H1 (cell line): ENCODE results near the gene BRD4. TPM values are rescaled to one million over a fixed set of nuclear protein-coding genes. Genes with fewer than 3 reads are reported as not detected.

Experiments used
- CTCF ChIA-PET: fragments of 300-600 bp; sonication (Branson Sonifier 250); formaldehyde crosslinking; loops from one replicate; lab custom pipeline; 2021; ENCODE audit not compliant: partially characterized antibody; lab: Charles Lee
- POLR2A ChIA-PET: fragments of 300-600 bp; sonication (Branson Sonifier 250); formaldehyde crosslinking; loops from one replicate; lab custom pipeline; 2021; ENCODE audit warnings: inconsistent platforms; ENCODE audit not compliant: partially characterized antibody; lab: Charles Lee
- DNase-seq, 2 experiments: peaks; one replicate each; pipeline versions ENCODE4 v3.0.0 to v3.0.0-alpha.2; 2010 to 2022; ENCODE audit warnings: low spot score in 2 of 2, low read depth in 1 of 2, mixed read lengths in 1 of 2
- FAIRE-seq: peaks from 2 replicates; lab custom pipeline; 2011; peaks lifted over from hg19 to GRCh38; lab: Jason Lieb, UNC
- H2AFZ ChIP-seq: 2 replicates; pipeline ENCODE4 v1.8.1; 2012; ENCODE audit warnings: low read length, inconsistent platforms
- H2AK5ac ChIP-seq: 2 replicates; pipeline ENCODE4 v1.6.1; 2013; ENCODE audit warnings: low read depth, low read length
- H2BK120ac ChIP-seq: replicated peaks from 2 replicates; pipeline ENCODE3; 2013; ENCODE audit warnings: low read depth, low read length, inconsistent platforms
- H2BK12ac ChIP-seq: 2 replicates; pipeline ENCODE4 v1.6.1; 2013; ENCODE audit warnings: low read depth, low read length
- H2BK15ac ChIP-seq: 2 replicates; pipeline ENCODE4 v1.6.1; 2013; ENCODE audit warnings: low read length
- H2BK20ac ChIP-seq: 2 replicates; pipeline ENCODE4 v1.6.1; 2013; ENCODE audit warnings: low read length
- H2BK5ac ChIP-seq: 2 replicates; pipeline ENCODE4 v1.6.1; 2013; ENCODE audit warnings: low read depth, low read length
- H3K14ac ChIP-seq: 2 replicates; pipeline ENCODE4 v1.6.1; 2013; ENCODE audit warnings: inconsistent platforms; ENCODE audit not compliant: insufficient read length
- H3K18ac ChIP-seq: 2 replicates; pipeline ENCODE4 v1.6.1; 2013; ENCODE audit warnings: low read length; ENCODE audit errors: extremely low read depth
- H3K23ac ChIP-seq: 2 replicates; pipeline ENCODE4 v1.6.1; 2013; ENCODE audit warnings: inconsistent platforms; ENCODE audit not compliant: insufficient read length
- H3K23me2 ChIP-seq: 2 replicates; pipeline ENCODE4 v1.6.1; 2013; ENCODE audit warnings: low read depth, low read length
- H3K27ac ChIP-seq: 2 replicates; pipeline ENCODE4 v1.6.1; 2011; ENCODE audit warnings: low read depth, low read length, inconsistent platforms
- H3K27me3 ChIP-seq, 4 experiments: replicated peaks in 1 of 4; 1 replicate in 1 of 4; 2 replicates in 3 of 4; pipeline versions ENCODE4 v1.6.1 to v1.8.1; 2011 to 2013; ENCODE audit warnings: low read length in 3 of 4, mild to moderate bottlenecking in 3 of 4, inconsistent platforms in 2 of 4, mixed read lengths in 2 of 4, moderate library complexity in 1 of 4; ENCODE audit not compliant: control insufficient read depth in 3 of 4, insufficient read depth in 3 of 4; ENCODE audit errors: extremely low read depth in 1 of 4
- H3K36me3 ChIP-seq, 4 experiments: 2 replicates each; pipeline versions ENCODE4 v1.6.1 to v1.8.1; 2011 to 2013; ENCODE audit warnings: mild to moderate bottlenecking in 4 of 4, low read length in 3 of 4, moderate library complexity in 2 of 4, control low read depth in 1 of 4, inconsistent platforms in 1 of 4; ENCODE audit not compliant: insufficient read depth in 4 of 4, control insufficient read depth in 2 of 4
- H3K4ac ChIP-seq: replicated peaks from 2 replicates; pipeline ENCODE3; 2013; ENCODE audit warnings: low read length, low read depth, mixed read lengths, inconsistent platforms; ENCODE audit not compliant: insufficient read length
- H3K4me1 ChIP-seq, 4 experiments: replicated peaks in 1 of 4; 1 replicate in 1 of 4; 2 replicates in 3 of 4; pipeline versions ENCODE4 v1.6.1 to v1.8.1; 2011 to 2013; ENCODE audit warnings: low read length in 3 of 4, inconsistent platforms in 2 of 4, mixed read lengths in 1 of 4; ENCODE audit not compliant: insufficient read depth in 4 of 4, control insufficient read depth in 3 of 4
- H3K4me2 ChIP-seq, 2 experiments: 2 replicates each; pipeline versions ENCODE4 v1.6.1 to v1.8.1; 2011 to 2013; ENCODE audit warnings: low read depth in 2 of 2, low read length in 2 of 2, control low read depth in 1 of 2, inconsistent platforms in 1 of 2, mild to moderate bottlenecking in 1 of 2; ENCODE audit not compliant: insufficient read depth in 1 of 2
- H3K4me3 ChIP-seq, 4 experiments: fragments of 200-600, 300-600 bp in 1 of 4; sonication (generic), shearing (Covaris generic), sonication (Bioruptor Twin) in 1 of 4; 2 replicates each; pipeline versions ENCODE4 v1.5.1 to v1.8.1; 2011 to 2016; ENCODE audit warnings: low read length in 4 of 4, low read depth in 3 of 4, control low read depth in 2 of 4, inconsistent platforms in 2 of 4, mild to moderate bottlenecking in 2 of 4, mixed read lengths in 1 of 4, moderate library complexity in 1 of 4; ENCODE audit not compliant: insufficient read depth in 2 of 4; ENCODE audit errors: extremely low read depth in 1 of 4
- H3K56ac ChIP-seq: replicated peaks from 2 replicates; pipeline ENCODE3; 2013; ENCODE audit warnings: low read depth, mild to moderate bottlenecking, mixed read lengths, low read length, inconsistent platforms; ENCODE audit not compliant: insufficient read length
- H3K79me1 ChIP-seq: 2 replicates; pipeline ENCODE4 v1.6.1; 2013; ENCODE audit warnings: low read depth, low read length, control low read depth
- H3K79me2 ChIP-seq, 2 experiments: 2 replicates each; pipeline versions ENCODE4 v1.6.1 to v1.8.1; 2012 to 2013; ENCODE audit warnings: low read length in 2 of 2, mild to moderate bottlenecking in 2 of 2, inconsistent platforms in 1 of 2; ENCODE audit not compliant: insufficient read depth in 2 of 2, control insufficient read depth in 1 of 2
- H3K9ac ChIP-seq, 4 experiments: replicated peaks in 1 of 4; 1 replicate in 1 of 4; 2 replicates in 3 of 4; pipeline versions ENCODE4 v1.6.1 to v1.8.1; 2011 to 2013; ENCODE audit warnings: low read depth in 3 of 4, low read length in 3 of 4, control low read depth in 2 of 4, mild to moderate bottlenecking in 2 of 4, moderate library complexity in 2 of 4, inconsistent platforms in 1 of 4; ENCODE audit errors: extremely low read depth in 1 of 4
- H3K9me3 ChIP-seq, 2 experiments: 2 replicates each; pipeline versions ENCODE4 v1.6.1 to v1.8.1; 2012 to 2013; ENCODE audit warnings: mild to moderate bottlenecking in 2 of 2, moderate library complexity in 2 of 2, control low read depth in 1 of 2, inconsistent platforms in 1 of 2, low read depth in 1 of 2, low read length in 1 of 2, mixed read lengths in 1 of 2; ENCODE audit not compliant: insufficient read depth in 2 of 2
- H4K20me1 ChIP-seq, 2 experiments: replicated peaks in 1 of 2; 2 replicates each; pipeline versions ENCODE3 to v1.8.1; 2011 to 2013; ENCODE audit warnings: inconsistent platforms in 2 of 2, low read length in 2 of 2, mild to moderate bottlenecking in 1 of 2; ENCODE audit not compliant: insufficient read depth in 2 of 2, control insufficient read depth in 1 of 2
- H4K5ac ChIP-seq: 2 replicates; pipeline ENCODE4 v1.6.1; 2013; ENCODE audit warnings: low read length, low read depth, mixed read lengths, inconsistent platforms; ENCODE audit not compliant: insufficient read length
- H4K8ac ChIP-seq: 2 replicates; pipeline ENCODE4 v1.8.0; 2013; ENCODE audit warnings: mild to moderate bottlenecking, moderate library complexity, low read length, inconsistent platforms; ENCODE audit not compliant: insufficient read depth; ENCODE audit errors: extremely low read depth
- H4K91ac ChIP-seq: replicated peaks from 2 replicates; pipeline ENCODE3; 2013; ENCODE audit warnings: low read length, mixed read lengths, inconsistent platforms; ENCODE audit not compliant: insufficient read length
- ASH2L ChIP-seq: fragments of 200-600, 300-600 bp; sonication (generic); IDR thresholded peaks from one replicate; pipeline ENCODE4 v1.7.1; 2017; ENCODE audit warnings: low read length
- BCL11A ChIP-seq, 2 experiments: IDR thresholded peaks; one replicate each; pipeline ENCODE4 v1.6.1; 2011; ENCODE audit warnings: low read depth in 2 of 2, low read length in 2 of 2, mild to moderate bottlenecking in 2 of 2
- HDAC2 ChIP-seq, 2 experiments: fragments of 300-600 bp in 1 of 2; sonication (generic) in 1 of 2; IDR thresholded peaks; 2 replicates each; pipeline ENCODE4 v1.6.1; 2011 to 2012; ENCODE audit warnings: low read depth in 2 of 2, low read length in 2 of 2, mild to moderate bottlenecking in 2 of 2, moderate library complexity in 2 of 2, borderline replicate concordance in 1 of 2, inconsistent platforms in 1 of 2
- JUN ChIP-seq: IDR thresholded peaks from 2 replicates; pipeline ENCODE4 v1.6.1; 2011; ENCODE audit warnings: low read depth, mild to moderate bottlenecking, improper control_type of control experiment, low read length
- NANOG ChIP-seq: IDR thresholded peaks from 2 replicates; pipeline ENCODE4 v1.6.1; 2011; ENCODE audit warnings: low read length, low read depth, mild to moderate bottlenecking, inconsistent platforms; ENCODE audit not compliant: insufficient read depth, poor library complexity, severe bottlenecking
- RAD21 ChIP-seq, 2 experiments: IDR thresholded peaks in 1 of 2; conservative IDR thresholded peaks in 1 of 2; 2 replicates each; pipeline ENCODE4 v1.6.1; 2011; ENCODE audit warnings: low read depth in 2 of 2, low read length in 2 of 2, improper control_type of control experiment in 1 of 2, inconsistent platforms in 1 of 2, mild to moderate bottlenecking in 1 of 2, moderate library complexity in 1 of 2
- TCF12 ChIP-seq: IDR thresholded peaks from 2 replicates; pipeline ENCODE4 v1.6.1; 2011; ENCODE audit warnings: low read depth, mild to moderate bottlenecking, low read length
- WGBS, 2 experiments: shearing (Covaris generic) in 1 of 2; methylation state at CpG; one replicate each; pipeline versions ENCODE4 v1.1.6 to v1.1.7; 2013 to 2015; ENCODE audit warnings: low lambda C conversion rate in 2 of 2, mixed read lengths in 2 of 2, inconsistent platforms in 1 of 2, low coverage in 1 of 2, missing lambda C conversion rate in 1 of 2; ENCODE audit not compliant: insufficient replicate concordance in 2 of 2, insufficient coverage in 1 of 2, insufficient read length in 1 of 2; ENCODE audit errors: extremely low coverage in 1 of 2, missing lambda C conversion rate in 1 of 2; 5-methylcytosine and 5-hydroxymethylcytosine counted together
- polyA plus RNA-seq, 7 experiments: library from polyadenylated mRNA; depleted of rRNA in 3 of 7; stranded (reverse) in 5 of 7; unstranded in 2 of 7; fragments of >200 nt in 5 of 7; fragments of 200-250 nt in 2 of 7; gene quantifications; 1 replicate in 5 of 7; 2 replicates in 1 of 7; 4 replicates in 1 of 7; pipeline versions ENCODE4 v1.2.1 to v1.2.3, GENCODE V29; 2011 to 2013; ENCODE audit warnings: missing spikeins in 2 of 7, mixed read lengths in 2 of 7
- total RNA-seq: library from RNA; stranded (reverse); fragmentation: NEBNext Ultra II Directional; extraction: Animal tissue kit (Norgen Biotek cat#: 25700); gene quantifications from 2 replicates; pipeline ENCODE4 v1.2.1, GENCODE V29; 2021

BRD4 gene
- total and polyA plus RNA-seq, 2 of the 8 experiments (the other 6 are each of a cell fraction or from before 2014, with no cell fraction given) = 14.1 to 146 TPM

GRCh38 chr19:15262011-15262410 is 70.3 kb downstream of the BRD4 start:
- no peak overlapping the region for H2AK5ac ChIP-seq
- H3K56ac ChIP-seq = no peak overlapping the region
- ChIA-PET POLR2A (interaction anchor here (1.2 kb wide), 2 partner anchors 36 to 118 kb away, joined by 3 read pairs; partner anchors contain the start of gene AKAP8), CTCF (interaction anchor here (0.6 to 3.4 kb wide), 7 partner anchors 10 to 126 kb away, joined by 3 to 33 read pairs (median 3); no protein-coding TSS in a partner anchor)
- H3K4me3 ChIP-seq = no peak overlapping the region
- H2BK20ac ChIP-seq = no peak overlapping the region
- H3K18ac ChIP-seq = no peak overlapping the region
- H4K8ac ChIP-seq = no peak overlapping the region; the same call in 1 of the 2 replicates
- peaks cover 11% of the 10 kb centered on the region for H3K79me1 ChIP-seq
- H3K9me3 ChIP-seq = no peaks in the 10 kb centered on the region
- no peak for DNase-seq
- no peak overlapping the region for H2BK120ac ChIP-seq
- H2BK15ac ChIP-seq = no peak overlapping the region
- peaks cover 22 to 44% of the 10 kb centered on the region in 2 experiments for H4K20me1 ChIP-seq
- no peak overlapping the region for H2BK5ac ChIP-seq
- no peak overlapping the region for H4K5ac ChIP-seq
- H2BK12ac ChIP-seq = no peak overlapping the region
- H3K23me2 ChIP-seq = no peaks in the 10 kb centered on the region
- H3K4ac ChIP-seq = no peak overlapping the region
- H3K23ac ChIP-seq = no peak overlapping the region
- no peak overlapping the region for H3K9ac ChIP-seq
- no peaks in the 10 kb centered on the region for H3K27me3 ChIP-seq
- H4K91ac ChIP-seq = no peak overlapping the region
- H3K14ac ChIP-seq = no peak overlapping the region
- no peak for FAIRE-seq
- H3K4me2 ChIP-seq = no peak overlapping the region
- TF ChIP-seq JUN (no peak), NANOG (no peak), RAD21 (IDR thresholded peaks at IDR 0.05 in 1 of 2, conservative IDR thresholded peaks at IDR 0.05 in 1 of 2; ENCODE audit: low read depth in 2 of 2, low read length in 2 of 2) (no peak), TCF12 (no peak), HDAC2 (IDR thresholded peaks at IDR 0.05; ENCODE audit: borderline replicate concordance in 1 of 2, low read depth in 2 of 2, low read length in 2 of 2) (no peak), BCL11A (IDR thresholded peaks at IDR 0.05; ENCODE audit: low read depth in 2 of 2, low read length in 2 of 2) (no peak), ASH2L (no peak)
- WGBS, 2 experiments = 90% methylated on average over 4 of the region's 4 CpGs; no CpG with 5 or more reads in 1 of the 2 experiments
- peaks cover 0 to 34% of the 10 kb centered on the region in 2 experiments; a peak in 2 of 4 replicates for H3K79me2 ChIP-seq
- H3K4me1 ChIP-seq = no peaks in the 10 kb centered on the region
- no peak overlapping the region for H3K27ac ChIP-seq
- H3K36me3 ChIP-seq = peaks cover 58 to 94% (median 76%) of the 10 kb centered on the region in 4 experiments
- no peak overlapping the region for H2AFZ ChIP-seq
